ENCODE results near the gene OSBPL1A.

DNA sequence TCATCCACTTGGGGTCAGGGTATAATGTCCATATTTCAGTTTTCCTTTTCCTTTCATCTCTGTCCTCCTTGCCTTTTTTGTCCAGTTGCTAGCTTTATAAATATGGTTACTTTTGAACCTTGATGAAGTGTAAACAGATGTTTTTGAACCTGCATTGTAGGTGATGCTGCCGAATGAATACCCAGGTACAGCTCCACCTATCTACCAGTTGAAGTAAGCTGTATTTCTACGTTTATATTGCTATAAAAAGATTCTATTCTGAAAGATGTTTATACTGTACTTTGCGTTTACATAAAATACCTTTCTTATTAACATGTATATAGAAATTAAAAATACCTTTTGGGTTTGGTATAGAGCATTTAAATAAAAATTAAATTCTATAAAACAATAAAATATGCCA is 31.1 kb upstream of the OSBPL1A start:
- no peak for TF ChIP-seq TARDBP (IDR thresholded peaks at IDR 0.05)
- TF ChIP-seq HDGF (IDR thresholded peaks at IDR 0.05; ENCODE audit: borderline replicate concordance), result no peak
- no peak for TF ChIP-seq L3MBTL2 (conservative IDR thresholded peaks at IDR 0.05)
- TF ChIP-seq ARNT (IDR thresholded peaks at IDR 0.05), result no peak
- TF ChIP-seq BHLHE40 (IDR thresholded peaks at IDR 0.05; ENCODE audit: borderline replicate concordance), result no peak
- TF ChIP-seq SP1 (IDR thresholded peaks at IDR 0.05), result no peak
- TF ChIP-seq, protein P1, sequence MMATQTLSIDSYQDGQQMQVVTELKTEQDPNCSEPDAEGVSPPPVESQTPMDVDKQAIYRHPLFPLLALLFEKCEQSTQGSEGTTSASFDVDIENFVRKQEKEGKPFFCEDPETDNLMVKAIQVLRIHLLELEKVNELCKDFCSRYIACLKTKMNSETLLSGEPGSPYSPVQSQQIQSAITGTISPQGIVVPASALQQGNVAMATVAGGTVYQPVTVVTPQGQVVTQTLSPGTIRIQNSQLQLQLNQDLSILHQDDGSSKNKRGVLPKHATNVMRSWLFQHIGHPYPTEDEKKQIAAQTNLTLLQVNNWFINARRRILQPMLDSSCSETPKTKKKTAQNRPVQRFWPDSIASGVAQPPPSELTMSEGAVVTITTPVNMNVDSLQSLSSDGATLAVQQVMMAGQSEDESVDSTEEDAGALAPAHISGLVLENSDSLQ (IDR thresholded peaks at IDR 0.05), result no peak
- TF ChIP-seq CTBP1 (IDR thresholded peaks at IDR 0.05; ENCODE audit: borderline replicate concordance), result no peak
